ENCODE measurements around the gene PRTN3. TPM values are rescaled to one million over a fixed set of nuclear protein-coding genes. Genes with fewer than 3 reads are reported as not detected.

PRTN3 gene
- polyA plus RNA-seq, 1 donor (not counting 4 experiments of a cell fraction or from before 2014, with no cell fraction given): not detected

GRCh38 chr19:855566-856120, 14.8 kb downstream of the PRTN3 start:
- no peak for DNase-seq (ENCODE audit: low read depth, low spot score)
- H3K9ac ChIP-seq (ENCODE audit: control insufficient read depth, extremely low read depth, insufficient read depth, low read length): no peak overlapping the region

GRCh38 chr19:858284-858683, 17.5 kb downstream of the PRTN3 start:
- Histone ChIP-seq H3K4me1 (ENCODE audit: control insufficient read depth, extremely low read depth, insufficient read depth, low read length) (peaks cover 3% of the 10 kb centered on the region), H4K20me1 (ENCODE audit: control insufficient read depth, extremely low read depth, insufficient read depth, low read length) (no peaks in the 10 kb centered on the region), H3K27ac (ENCODE audit: control insufficient read depth, insufficient read depth, low read length) (no peak overlapping the region), H2AFZ (ENCODE audit: control insufficient read depth, low read length) (no peak overlapping the region), H3K9ac (ENCODE audit: control insufficient read depth, extremely low read depth, insufficient read depth, low read length) (no peak overlapping the region), H3K9me1 (ENCODE audit: control insufficient read depth, extremely low read depth, insufficient read depth, low read length) (no peaks in the 10 kb centered on the region), H3K9me3 (ENCODE audit: control insufficient read depth, low read depth, low read length) (no peaks in the 10 kb centered on the region), H3K79me2 (ENCODE audit: control insufficient read depth, insufficient read depth, low read length) (no peaks in the 10 kb centered on the region), H3K36me3 (ENCODE audit: control insufficient read depth in 2 of 2, extremely low read depth in 1 of 2, insufficient read depth in 2 of 2, low read length in 2 of 2) (no peaks in the 10 kb centered on the region), H3K4me3 (ENCODE audit: control insufficient read depth in 2 of 3, extremely low read depth in 1 of 3, insufficient read depth in 2 of 3, low read depth in 1 of 3, low read length in 3 of 3) (no peak overlapping the region), H3K27me3 (ENCODE audit: control insufficient read depth, extremely low read depth, insufficient read depth, low read length) (peaks cover 17% of the 10 kb centered on the region), H3K4me2 (ENCODE audit: control insufficient read depth, extremely low read depth, insufficient read depth, low read depth, low read length) (no peak overlapping the region)
- DNase-seq (ENCODE audit: low read depth, low spot score): no peak
- dilution Hi-C loops (cut with MboI; ENCODE audit: extremely low pct_ligation_motif_present, low sequenced_read_pairs): no loop called here
- TF ChIP-seq EZH2 (IDR thresholded peaks at IDR 0.05; ENCODE audit: low read length) (no peak), CTCF (optimal IDR thresholded peaks at IDR 0.05 in 1 of 3, IDR thresholded peaks at IDR 0.05 in 1 of 3, conservative IDR thresholded peaks at IDR 0.05 in 1 of 3; ENCODE audit: extremely low read depth in 1 of 3, insufficient read depth in 2 of 3, low read length in 3 of 3) (no peak)
- FAIRE-seq: no peak

More at GRCh38 chr19:855566-856120, 14.8 kb downstream of the PRTN3 start:
- Histone ChIP-seq H3K36me3 (ENCODE audit: control insufficient read depth in 2 of 2, extremely low read depth in 1 of 2, insufficient read depth in 2 of 2, low read length in 2 of 2) (no peaks in the 10 kb centered on the region), H3K4me1 (ENCODE audit: control insufficient read depth, extremely low read depth, insufficient read depth, low read length) (peaks cover 2% of the 10 kb centered on the region), H3K27ac (ENCODE audit: control insufficient read depth, insufficient read depth, low read length) (no peak overlapping the region), H2AFZ (ENCODE audit: control insufficient read depth, low read length) (no peak overlapping the region), H3K4me2 (ENCODE audit: control insufficient read depth, extremely low read depth, insufficient read depth, low read depth, low read length) (no peak overlapping the region), H3K27me3 (ENCODE audit: control insufficient read depth, extremely low read depth, insufficient read depth, low read length) (peaks cover 39% of the 10 kb centered on the region), H3K9me3 (ENCODE audit: control insufficient read depth, low read depth, low read length) (no peaks in the 10 kb centered on the region), H3K79me2 (ENCODE audit: control insufficient read depth, insufficient read depth, low read length) (no peaks in the 10 kb centered on the region), H3K9me1 (ENCODE audit: control insufficient read depth, extremely low read depth, insufficient read depth, low read length) (no peaks in the 10 kb centered on the region), H3K4me3 (ENCODE audit: control insufficient read depth in 2 of 3, extremely low read depth in 1 of 3, insufficient read depth in 2 of 3, low read depth in 1 of 3, low read length in 3 of 3) (no peak overlapping the region), H4K20me1 (ENCODE audit: control insufficient read depth, extremely low read depth, insufficient read depth, low read length) (peaks cover 2% of the 10 kb centered on the region)
- dilution Hi-C loops (cut with MboI; ENCODE audit: extremely low pct_ligation_motif_present, low sequenced_read_pairs): no loop called here
- TF ChIP-seq EZH2 (IDR thresholded peaks at IDR 0.05; ENCODE audit: low read length) (no peak), CTCF (optimal IDR thresholded peaks at IDR 0.05 in 1 of 3, IDR thresholded peaks at IDR 0.05 in 1 of 3, conservative IDR thresholded peaks at IDR 0.05 in 1 of 3; ENCODE audit: extremely low read depth in 1 of 3, insufficient read depth in 2 of 3, low read length in 3 of 3) (no peak)
- no peak for FAIRE-seq
